Neural progenitor cell (in vitro differentiated cells): Measurements from ENCODE around the gene MMP11.

Experiments
- CTCF ChIP-seq: fragments of 200-600 bp; sonication (generic); IDR thresholded peaks from 2 replicates; pipeline ENCODE4 v1.5.1; 2017; ENCODE audit warnings: antibody characterized with exemption, mild to moderate bottlenecking
- EZH2 ChIP-seq: fragments of 200-600 bp; sonication (generic); IDR thresholded peaks from 2 replicates; pipeline ENCODE4 v1.6.1; 2017; ENCODE audit warnings: antibody characterized with exemption, mild to moderate bottlenecking, moderate library complexity

- TF ChIP-seq CTCF (no peak), EZH2 (no peak)
Observed at GRCh38 chr22:23752090-23752691, 20.5 kb upstream of the MMP11 start.
